Astrocyte of the cerebellum (primary cell): ENCODE results near the gene NUCB1.
"Not testable (repeated sequence)": the region's sequence is repeated elsewhere in the genome, so short reads cannot be mapped to it uniquely, and the experiment has no call there.

Experiments used
- DNase-seq: peaks from one replicate; pipeline ENCODE4 v3.0.0-alpha.2; 2011; ENCODE audit warnings: low read depth
- H3K4me3 ChIP-seq: 2 replicates; pipeline ENCODE4 v1.5.1; 2011; ENCODE audit warnings: mild to moderate bottlenecking, low read depth, low read length, moderate library complexity
- CTCF ChIP-seq: IDR thresholded peaks from 2 replicates; pipeline ENCODE4 v1.5.1; 2012; ENCODE audit warnings: low read length, low read depth, moderate library complexity, mild to moderate bottlenecking; ENCODE audit errors: missing control alignments
- in situ Hi-C: cut with HindIII; loops from 2 replicates; pipeline ENCODE4 v1.10.0; 2017; ENCODE audit warnings: low sequenced_read_pairs

NUCB1 gene

GRCh38 chr19:48874303-48875135 lies 25.6 kb upstream of the NUCB1 start:
- in situ Hi-C loops = no loop called here
- TF ChIP-seq CTCF = no peak
- DNase-seq = no peak
- peak overlapping the region; percentile 93 for H3K4me3 ChIP-seq

- in situ Hi-C loops, DNase-seq: not testable (repeated sequence)
- peak overlapping the region; percentile 93 for H3K4me3 ChIP-seq
Measured at GRCh38 chr19:48876043-48876981, 23.8 kb upstream of the NUCB1 start.

GRCh38 chr19:48877855-48878195 lies 22.3 kb upstream of the NUCB1 start:
- in situ Hi-C loops = no loop called here
- no peak for TF ChIP-seq CTCF
- H3K4me3 ChIP-seq = no peak overlapping the region
- no peak for DNase-seq

GRCh38 chr19:48878196-48879024 lies 21.7 kb upstream of the NUCB1 start:
- in situ Hi-C loops = no loop called here
- H3K4me3 ChIP-seq = no peak overlapping the region
- no peak for DNase-seq
- TF ChIP-seq CTCF = no peak

GRCh38 chr19:48879025-48879637 lies 21.0 kb upstream of the NUCB1 start:
- DNase-seq = no peak
- TF ChIP-seq CTCF = no peak
- no peak overlapping the region for H3K4me3 ChIP-seq
- in situ Hi-C loops = no loop called here

GRCh38 chr19:48879696-48880095 lies 20.4 kb upstream of the NUCB1 start:
- in situ Hi-C loops, H3K4me3 ChIP-seq, DNase-seq: not testable (repeated sequence)
